Endometrial microvascular endothelial cells (primary cell): ENCODE results near the gene SRD5A3. TPM values are rescaled to one million over a fixed set of nuclear protein-coding genes. Genes with fewer than 3 reads are reported as not detected.
"Not testable (repeated sequence)": the region's sequence is repeated elsewhere in the genome, so short reads cannot be mapped to it uniquely, and the experiment has no call there.

ENCODE experiments used
- in situ Hi-C: cut with HindIII; loops from 2 replicates; pipeline ENCODE4 v1.10.0; 2017; ENCODE audit warnings: low sequenced_read_pairs, low pct_unique_long_range_greater_than_20kb; ENCODE audit errors: inconsistent ontology term
- total RNA-seq: library from RNA; depleted of rRNA; stranded (reverse); fragments of >200 nt; gene quantifications from one replicate; pipeline ENCODE4 v1.2.3, GENCODE V29; 2015; ENCODE audit errors: inconsistent ontology term

SRD5A3 gene
- total RNA-seq, 1 donor from 2014 or later: 12.1 TPM

DNA sequence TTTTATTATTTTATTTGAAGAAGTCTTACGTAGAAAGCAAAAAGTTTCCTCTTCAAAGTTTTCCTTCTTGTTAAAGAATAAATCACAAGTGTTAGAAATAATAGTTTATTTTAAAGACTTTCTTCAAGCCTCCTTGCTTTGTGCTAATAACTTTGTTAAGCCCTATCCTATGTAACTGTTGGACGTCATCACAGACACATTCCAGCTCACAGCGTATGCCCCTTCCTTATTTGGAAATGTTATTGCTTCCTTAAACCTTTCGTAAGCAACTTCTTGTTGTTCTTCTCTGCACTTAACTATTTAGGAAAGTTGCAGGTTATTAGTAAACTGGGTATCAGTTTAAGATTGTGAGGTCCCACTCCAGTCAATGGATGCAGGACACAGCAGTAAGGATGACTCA is 7.6 kb upstream of the SRD5A3 start:
- in situ Hi-C loops: no loop called here

GRCh38 chr4:55340266-55340665 is 5.8 kb upstream of the SRD5A3 start:
- in situ Hi-C loops: no loop called here

DNA sequence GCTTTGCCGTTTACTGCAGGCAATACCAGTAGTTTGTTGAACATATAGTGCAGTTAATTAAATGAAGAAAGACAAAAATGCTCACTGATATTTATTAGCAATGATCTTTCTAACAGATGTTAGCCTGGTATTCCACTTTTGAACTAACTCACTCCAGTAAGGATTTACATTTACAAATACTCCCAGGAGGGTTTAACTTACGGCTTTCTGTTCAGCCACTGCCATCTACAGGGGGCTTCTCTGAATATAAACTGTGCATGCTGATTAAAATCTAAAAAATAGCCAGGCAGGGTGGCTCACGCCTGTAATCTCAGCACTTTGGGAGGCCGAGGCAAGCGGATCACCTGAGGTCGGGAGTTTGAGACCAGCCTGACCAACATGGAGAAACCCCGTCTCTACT is 2.2 kb upstream of the SRD5A3 start:
- in situ Hi-C loops: no loop called here

DNA sequence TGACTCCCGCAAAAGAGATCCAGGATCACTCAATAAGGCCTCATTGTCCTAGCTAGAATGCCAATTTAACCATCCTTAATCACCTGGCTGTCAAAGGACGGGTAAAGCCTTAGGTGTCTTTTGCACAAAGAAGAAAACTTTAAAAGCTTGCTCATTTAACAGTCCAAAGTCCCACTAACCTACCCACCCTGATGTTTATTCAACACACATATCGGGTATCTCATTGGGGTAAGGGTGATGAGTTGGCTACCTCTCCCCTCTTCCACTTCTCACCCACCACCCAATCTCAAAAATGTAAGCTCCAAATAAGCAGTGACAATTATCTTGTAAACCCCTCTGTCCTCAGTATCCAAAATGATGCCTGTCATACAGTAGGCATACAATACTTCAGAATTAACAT is 988 bp upstream of the SRD5A3 start:
- in situ Hi-C loops: no loop called here

DNA sequence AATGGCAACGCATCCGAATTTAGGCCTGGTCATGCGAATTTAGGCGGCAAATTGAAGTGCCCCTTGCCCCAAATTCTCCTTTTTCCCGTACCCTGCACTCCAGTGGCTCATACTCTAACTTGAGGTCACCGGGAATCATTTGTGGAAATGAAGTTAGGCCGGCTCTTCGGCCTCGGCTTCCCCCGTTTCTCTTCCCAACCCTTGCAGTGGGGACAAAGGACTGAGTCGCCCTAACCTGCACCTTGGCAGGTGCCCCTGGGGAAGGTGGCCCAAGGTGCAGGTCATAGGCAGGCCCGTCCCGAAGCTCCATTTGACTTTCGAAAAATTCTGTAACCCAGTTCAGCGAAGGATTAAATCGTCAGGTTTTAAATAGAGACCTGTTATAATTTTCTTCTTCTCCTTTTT is 811 bp downstream of the SRD5A3 start:
- in situ Hi-C loops: no loop called here

DNA sequence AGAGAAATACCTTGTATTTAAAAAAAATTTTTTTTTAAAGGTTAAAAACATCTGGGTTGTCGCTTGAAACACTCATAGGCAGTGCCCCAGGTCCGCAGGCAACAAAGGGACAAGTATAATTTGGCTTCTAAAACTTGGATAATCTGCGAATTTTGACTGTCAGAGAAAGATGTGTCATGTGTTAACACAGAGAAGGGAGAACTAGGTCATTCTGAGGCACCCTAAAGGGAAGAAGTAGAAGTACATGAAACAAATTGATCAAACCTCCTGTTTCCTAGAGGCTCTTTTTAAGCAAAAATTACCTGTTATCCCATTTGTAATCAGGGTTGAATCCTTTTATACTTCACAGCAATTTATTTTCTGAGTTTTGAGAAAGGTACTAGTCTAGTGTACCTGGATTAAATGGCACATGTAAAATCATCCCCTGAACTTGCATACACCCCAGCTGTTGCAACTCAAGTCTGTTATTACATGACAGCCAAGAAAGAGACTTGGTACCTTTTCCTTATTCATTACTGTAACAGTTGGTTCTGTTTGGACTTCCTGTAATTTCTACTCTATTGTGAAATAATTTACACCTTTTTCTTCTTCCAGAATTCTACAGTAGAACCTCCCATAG is 1.7 kb downstream of the SRD5A3 start:
- in situ Hi-C loops: no loop called here

DNA sequence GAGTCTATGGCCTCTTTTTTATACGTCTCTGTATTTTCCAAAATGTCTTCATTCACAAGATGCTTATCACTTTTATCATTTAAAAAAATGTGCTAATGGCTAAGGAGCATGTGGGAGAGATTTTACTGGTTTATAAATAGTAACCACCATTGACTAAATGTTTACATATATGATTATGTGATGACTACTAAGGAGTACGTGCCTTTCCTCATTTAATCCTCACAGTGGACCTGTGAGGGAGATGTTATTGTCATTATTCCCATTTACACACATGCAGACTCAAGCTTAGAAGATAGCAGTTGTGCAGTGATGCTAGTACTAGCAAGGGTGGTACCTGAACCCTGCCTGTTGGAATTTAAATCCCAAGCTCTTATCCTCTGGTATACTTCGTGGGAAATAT is 2.4 kb downstream of the SRD5A3 start:
- in situ Hi-C loops: no loop called here

DNA sequence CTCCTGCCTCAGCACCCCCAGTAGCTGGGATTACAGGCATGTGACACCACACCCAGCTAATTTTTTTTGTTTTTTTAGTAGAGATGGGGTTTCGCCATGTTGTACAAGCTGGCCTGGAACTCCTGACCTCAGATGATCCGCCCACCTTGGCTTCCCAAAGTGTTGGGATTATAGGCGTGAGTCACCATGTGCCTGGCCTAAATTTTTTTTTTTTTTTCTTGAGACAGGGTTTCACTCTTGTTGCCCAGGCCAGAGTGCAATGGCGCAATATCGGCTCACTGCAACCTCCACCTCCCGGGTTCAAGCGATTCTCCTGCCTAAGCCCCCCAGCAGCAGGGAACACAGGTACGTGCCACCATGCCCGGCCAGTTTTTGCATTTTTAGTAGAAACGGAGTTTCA is 4.8 kb downstream of the SRD5A3 start:
- in situ Hi-C loops: not testable (repeated sequence)

- in situ Hi-C loops: no loop called here
Measured at GRCh38 chr4:55351824-55352223, 5.8 kb downstream of the SRD5A3 start.

GRCh38 chr4:55352726-55353125 is 6.7 kb downstream of the SRD5A3 start:
- in situ Hi-C loops: no loop called here

GRCh38 chr4:55353228-55353747 is 7.2 kb downstream of the SRD5A3 start:
- in situ Hi-C loops: not testable (repeated sequence)

DNA sequence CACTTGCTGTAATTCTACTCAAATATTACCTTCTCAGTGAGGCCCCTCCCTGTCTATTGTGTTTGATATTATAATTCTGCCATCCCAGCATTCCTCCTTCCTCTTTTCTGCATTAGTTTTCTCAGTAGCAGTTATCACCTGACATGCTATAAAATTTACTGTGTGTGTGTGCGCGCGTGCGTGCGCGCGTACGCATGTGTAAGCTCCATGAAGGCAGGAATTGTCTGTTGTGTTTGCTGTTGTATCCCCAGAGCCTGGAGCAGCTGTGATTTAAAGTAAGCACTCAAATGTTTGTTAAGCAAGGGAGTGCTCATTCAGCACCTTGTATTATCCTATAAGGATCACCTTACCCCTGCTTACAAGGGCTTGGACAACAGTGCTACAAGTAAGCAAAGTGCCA is 8.6 kb downstream of the SRD5A3 start:
- in situ Hi-C loops: no loop called here

- in situ Hi-C loops: no loop called here
Measured at GRCh38 chr4:55355555-55355954, 9.5 kb downstream of the SRD5A3 start.

GRCh38 chr4:55356991-55357461 is 11.0 kb downstream of the SRD5A3 start:
- in situ Hi-C loops: no loop called here

GRCh38 chr4:55358246-55358645 is 12.2 kb downstream of the SRD5A3 start:
- in situ Hi-C loops: no loop called here

GRCh38 chr4:55358668-55359067 is 12.6 kb downstream of the SRD5A3 start:
- in situ Hi-C loops: no loop called here

- in situ Hi-C loops: no loop called here
Measured at GRCh38 chr4:55359397-55359916, 13.4 kb downstream of the SRD5A3 start.

- in situ Hi-C loops: not testable (repeated sequence)
Measured at GRCh38 chr4:55362938-55363337, 16.9 kb downstream of the SRD5A3 start.

GRCh38 chr4:55363691-55364351 is 17.8 kb downstream of the SRD5A3 start:
- in situ Hi-C loops: no loop called here

GRCh38 chr4:55364691-55365344 is 18.8 kb downstream of the SRD5A3 start:
- in situ Hi-C loops: no loop called here
